HepG2 (cell line): ENCODE measurements around the gene MFSD12. TPM values are rescaled to one million over a fixed set of nuclear protein-coding genes. Genes with fewer than 3 reads are reported as not detected.

Source experiments
- ATAD3A ChIP-seq: sonication (generic); formaldehyde crosslinking; IDR thresholded peaks from 2 replicates; pipeline ENCODE4 v1.4.0; 2020; ENCODE audit warnings: missing genetic modification reagents
- CEBPG ChIP-seq: IDR thresholded peaks from 2 replicates; pipeline ENCODE4 v1.6.1; 2016
- DNMT1 ChIP-seq: sonication (generic); formaldehyde crosslinking; IDR thresholded peaks from 2 replicates; pipeline ENCODE4 v1.5.1; 2020; ENCODE audit warnings: mild to moderate bottlenecking, missing genetic modification reagents
- KDM2A ChIP-seq: sonication (generic); formaldehyde crosslinking; IDR thresholded peaks from 2 replicates; pipeline ENCODE4 v1.4.0; 2020; ENCODE audit warnings: low read depth, missing genetic modification reagents, borderline replicate concordance
- KLF15 ChIP-seq: sonication (generic); formaldehyde crosslinking; IDR thresholded peaks from 2 replicates; pipeline ENCODE4 v1.8.1; 2023; ENCODE audit warnings: borderline replicate concordance, mild to moderate bottlenecking, inconsistent platforms, missing genetic modification reagents, mixed read lengths
- MTF2 ChIP-seq: sonication (generic); formaldehyde crosslinking; IDR thresholded peaks from 2 replicates; pipeline ENCODE4 v1.5.0; 2020; ENCODE audit warnings: missing genetic modification reagents, borderline replicate concordance
- SETDB1 ChIP-seq: sonication (generic); formaldehyde crosslinking; IDR thresholded peaks from 2 replicates; pipeline ENCODE4 v1.5.1; 2020; ENCODE audit warnings: missing genetic modification reagents, mild to moderate bottlenecking, borderline replicate concordance
- TARDBP ChIP-seq: sonication (generic); formaldehyde crosslinking; IDR thresholded peaks from 2 replicates; pipeline ENCODE4 v1.8.0; 2022; ENCODE audit warnings: mild to moderate bottlenecking, missing genetic modification reagents
- TBL1XR1 ChIP-seq: fragments of 150-350 bp; IDR thresholded peaks from 2 replicates; pipeline ENCODE4 v1.6.1; 2014; ENCODE audit warnings: borderline replicate concordance, low read length; ENCODE audit not compliant: partially characterized antibody
- ZFP37 ChIP-seq: sonication (generic); formaldehyde crosslinking; IDR thresholded peaks from 2 replicates; pipeline ENCODE4 v1.4.0; 2020; ENCODE audit warnings: missing genetic modification reagents, borderline replicate concordance
- ZNF354B ChIP-seq: sonication (generic); formaldehyde crosslinking; IDR thresholded peaks from 2 replicates; pipeline ENCODE4 v1.8.0; 2022; ENCODE audit warnings: mild to moderate bottlenecking, missing genetic modification reagents
- ZNF883 ChIP-seq: sonication (generic); formaldehyde crosslinking; IDR thresholded peaks from 2 replicates; pipeline ENCODE4 v1.5.1; 2020; ENCODE audit warnings: mild to moderate bottlenecking, missing genetic modification reagents; ENCODE audit errors: not compliant biosample characterization
- polyA plus RNA-seq, 8 experiments: library from polyadenylated mRNA; depleted of rRNA in 3 of 8; stranded (reverse) in 7 of 8; unstranded in 1 of 8; fragments of >200 nt; fragmentation: Illumina TruSeq in 4 of 8; extraction: Trizol in 4 of 8; gene quantifications; 2 replicates each; pipeline versions ENCODE4 v1.2.1 to v1.2.3, GENCODE V29; 2011 to 2016; ENCODE audit warnings: low read depth in 4 of 8, missing spikeins in 1 of 8, mixed read lengths in 1 of 8; ENCODE audit not compliant: insufficient read depth in 1 of 8
- total RNA-seq, 5 experiments: library from RNA; depleted of rRNA; stranded (reverse); fragments of >200 nt; fragmentation: Illumina TruSeq; extraction: Trizol; gene quantifications; 2 replicates each; pipeline ENCODE4 v1.2.3, GENCODE V29; 2016; ENCODE audit warnings: low read depth in 1 of 5
- TF ChIP-seq, protein P1 (sequence below): sonication (generic); formaldehyde crosslinking; IDR thresholded peaks from 2 replicates; pipeline ENCODE4 v1.8.1; 2022; ENCODE audit warnings: mild to moderate bottlenecking, missing genetic modification reagents
- TF ChIP-seq, protein P2 (sequence below): sonication (generic); formaldehyde crosslinking; IDR thresholded peaks from 2 replicates; pipeline ENCODE4 v1.5.1; 2020; ENCODE audit warnings: mild to moderate bottlenecking, moderate library complexity, missing genetic modification reagents
- TF ChIP-seq, protein P3 (sequence below): IDR thresholded peaks from 2 replicates; pipeline ENCODE4 v1.6.1; 2016; ENCODE audit warnings: mild to moderate bottlenecking
- TF ChIP-seq, protein P4 (sequence below): sonication (generic); formaldehyde crosslinking; IDR thresholded peaks from 2 replicates; pipeline ENCODE4 v1.5.0; 2020; ENCODE audit warnings: mild to moderate bottlenecking, missing genetic modification reagents
- TF ChIP-seq, protein P5 (sequence below): sonication (generic); formaldehyde crosslinking; IDR thresholded peaks from 2 replicates; pipeline ENCODE4 v1.5.1; 2020; ENCODE audit warnings: missing genetic modification reagents, mild to moderate bottlenecking, borderline replicate concordance

The MFSD12 gene
- total and polyA plus RNA-seq, 2 of the 13 experiments (the other 11 are each of a cell fraction or from before 2014, with no cell fraction given) = 27.2 to 29.1 TPM

DNA sequence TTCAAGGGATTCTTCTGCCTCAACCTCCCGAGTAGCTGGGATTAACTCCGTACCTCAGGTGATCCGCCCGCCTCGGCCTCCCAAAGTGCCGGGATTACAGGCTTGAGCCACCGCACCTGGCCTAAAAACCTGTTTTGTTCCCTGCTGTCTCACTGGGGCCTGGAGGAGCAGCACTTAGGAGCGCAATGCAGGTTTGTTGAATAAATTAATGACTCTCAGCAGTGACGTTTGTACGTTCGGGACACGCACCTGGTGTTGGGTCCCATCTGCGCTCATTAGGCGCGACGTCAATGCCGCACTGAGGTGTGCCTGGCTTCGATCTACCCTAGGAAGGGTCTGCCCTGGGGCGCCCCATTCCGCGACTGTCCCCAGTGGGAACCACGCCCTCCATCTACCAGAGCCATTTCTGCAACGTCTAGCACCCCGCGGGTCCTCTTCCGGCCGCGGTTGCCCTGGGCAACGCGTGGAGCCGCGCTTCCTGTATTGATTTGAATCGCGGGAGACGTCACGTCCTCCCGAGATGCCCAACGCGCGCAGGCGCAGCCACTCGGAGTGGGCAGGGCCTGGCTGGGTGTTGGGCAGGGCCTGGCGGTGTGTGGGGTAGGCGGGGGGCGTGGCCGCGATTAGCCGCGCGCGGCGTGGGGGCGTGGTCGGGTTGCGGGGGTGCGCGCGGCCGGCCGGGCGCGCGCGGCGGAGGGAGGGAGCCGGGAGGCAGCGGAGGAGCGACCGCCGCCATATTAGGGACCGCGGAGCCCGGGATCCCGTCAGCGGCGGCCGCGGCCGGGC is 51.6 kb downstream of the MFSD12 start, which contains the start of gene FZR1 (continued):
- TF ChIP-seq, protein P1, sequence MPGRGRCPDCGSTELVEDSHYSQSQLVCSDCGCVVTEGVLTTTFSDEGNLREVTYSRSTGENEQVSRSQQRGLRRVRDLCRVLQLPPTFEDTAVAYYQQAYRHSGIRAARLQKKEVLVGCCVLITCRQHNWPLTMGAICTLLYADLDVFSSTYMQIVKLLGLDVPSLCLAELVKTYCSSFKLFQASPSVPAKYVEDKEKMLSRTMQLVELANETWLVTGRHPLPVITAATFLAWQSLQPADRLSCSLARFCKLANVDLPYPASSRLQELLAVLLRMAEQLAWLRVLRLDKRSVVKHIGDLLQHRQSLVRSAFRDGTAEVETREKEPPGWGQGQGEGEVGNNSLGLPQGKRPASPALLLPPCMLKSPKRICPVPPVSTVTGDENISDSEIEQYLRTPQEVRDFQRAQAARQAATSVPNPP (CRISPR knock-in tag) = no peak
- no peak for TF ChIP-seq TBL1XR1
- TF ChIP-seq ZNF354B (CRISPR knock-in tag) = no peak
- TF ChIP-seq, protein P2, sequence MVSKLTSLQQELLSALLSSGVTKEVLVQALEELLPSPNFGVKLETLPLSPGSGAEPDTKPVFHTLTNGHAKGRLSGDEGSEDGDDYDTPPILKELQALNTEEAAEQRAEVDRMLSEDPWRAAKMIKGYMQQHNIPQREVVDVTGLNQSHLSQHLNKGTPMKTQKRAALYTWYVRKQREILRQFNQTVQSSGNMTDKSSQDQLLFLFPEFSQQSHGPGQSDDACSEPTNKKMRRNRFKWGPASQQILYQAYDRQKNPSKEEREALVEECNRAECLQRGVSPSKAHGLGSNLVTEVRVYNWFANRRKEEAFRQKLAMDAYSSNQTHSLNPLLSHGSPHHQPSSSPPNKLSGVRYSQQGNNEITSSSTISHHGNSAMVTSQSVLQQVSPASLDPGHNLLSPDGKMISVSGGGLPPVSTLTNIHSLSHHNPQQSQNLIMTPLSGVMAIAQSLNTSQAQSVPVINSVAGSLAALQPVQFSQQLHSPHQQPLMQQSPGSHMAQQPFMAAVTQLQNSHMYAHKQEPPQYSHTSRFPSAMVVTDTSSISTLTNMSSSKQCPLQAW (CRISPR knock-in tag) = peak; percentile 69; the same call in 1 of the 2 replicates
- TF ChIP-seq CEBPG = 0 out of 2 replicates have a peak, but pooled peaks have one; percentile 2
- peak; percentile 36; the same call in 1 of the 2 replicates for TF ChIP-seq TARDBP (CRISPR knock-in tag)
- peak; percentile 64 for TF ChIP-seq ZNF883 (CRISPR knock-in tag)
- no peak for TF ChIP-seq SETDB1 (CRISPR knock-in tag)
- TF ChIP-seq, protein P3, sequence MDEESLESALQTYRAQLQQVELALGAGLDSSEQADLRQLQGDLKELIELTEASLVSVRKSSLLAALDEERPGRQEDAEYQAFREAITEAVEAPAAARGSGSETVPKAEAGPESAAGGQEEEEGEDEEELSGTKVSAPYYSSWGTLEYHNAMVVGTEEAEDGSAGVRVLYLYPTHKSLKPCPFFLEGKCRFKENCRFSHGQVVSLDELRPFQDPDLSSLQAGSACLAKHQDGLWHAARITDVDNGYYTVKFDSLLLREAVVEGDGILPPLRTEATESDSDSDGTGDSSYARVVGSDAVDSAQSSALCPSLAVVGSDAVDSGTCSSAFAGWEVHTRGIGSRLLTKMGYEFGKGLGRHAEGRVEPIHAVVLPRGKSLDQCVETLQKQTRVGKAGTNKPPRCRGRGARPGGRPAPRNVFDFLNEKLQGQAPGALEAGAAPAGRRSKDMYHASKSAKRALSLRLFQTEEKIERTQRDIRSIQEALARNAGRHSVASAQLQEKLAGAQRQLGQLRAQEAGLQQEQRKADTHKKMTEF (CRISPR knock-in tag) = peak; percentile 67
- TF ChIP-seq, protein P4, sequence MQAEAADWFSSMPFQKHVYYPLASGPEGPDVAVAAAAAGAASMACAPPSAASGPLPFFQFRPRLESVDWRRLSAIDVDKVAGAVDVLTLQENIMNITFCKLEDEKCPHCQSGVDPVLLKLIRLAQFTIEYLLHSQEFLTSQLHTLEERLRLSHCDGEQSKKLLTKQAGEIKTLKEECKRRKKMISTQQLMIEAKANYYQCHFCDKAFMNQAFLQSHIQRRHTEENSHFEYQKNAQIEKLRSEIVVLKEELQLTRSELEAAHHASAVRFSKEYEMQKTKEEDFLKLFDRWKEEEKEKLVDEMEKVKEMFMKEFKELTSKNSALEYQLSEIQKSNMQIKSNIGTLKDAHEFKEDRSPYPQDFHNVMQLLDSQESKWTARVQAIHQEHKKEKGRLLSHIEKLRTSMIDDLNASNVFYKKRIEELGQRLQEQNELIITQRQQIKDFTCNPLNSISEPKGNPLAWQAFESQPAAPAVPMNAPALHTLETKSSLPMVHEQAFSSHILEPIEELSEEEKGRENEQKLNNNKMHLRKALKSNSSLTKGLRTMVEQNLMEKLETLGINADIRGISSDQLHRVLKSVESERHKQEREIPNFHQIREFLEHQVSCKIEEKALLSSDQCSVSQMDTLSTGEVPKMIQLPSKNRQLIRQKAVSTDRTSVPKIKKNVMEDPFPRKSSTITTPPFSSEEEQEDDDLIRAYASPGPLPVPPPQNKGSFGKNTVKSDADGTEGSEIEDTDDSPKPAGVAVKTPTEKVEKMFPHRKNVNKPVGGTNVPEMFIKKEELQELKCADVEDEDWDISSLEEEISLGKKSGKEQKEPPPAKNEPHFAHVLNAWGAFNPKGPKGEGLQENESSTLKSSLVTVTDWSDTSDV = 0 out of 2 replicates have a peak, but pooled peaks have one; percentile 25
- TF ChIP-seq DNMT1 (CRISPR knock-in tag) = peak; percentile 77; the same call in 1 of the 2 replicates
- no peak for TF ChIP-seq KLF15
- peak; percentile 87 for TF ChIP-seq KDM2A (CRISPR knock-in tag)
- TF ChIP-seq, protein P5, sequence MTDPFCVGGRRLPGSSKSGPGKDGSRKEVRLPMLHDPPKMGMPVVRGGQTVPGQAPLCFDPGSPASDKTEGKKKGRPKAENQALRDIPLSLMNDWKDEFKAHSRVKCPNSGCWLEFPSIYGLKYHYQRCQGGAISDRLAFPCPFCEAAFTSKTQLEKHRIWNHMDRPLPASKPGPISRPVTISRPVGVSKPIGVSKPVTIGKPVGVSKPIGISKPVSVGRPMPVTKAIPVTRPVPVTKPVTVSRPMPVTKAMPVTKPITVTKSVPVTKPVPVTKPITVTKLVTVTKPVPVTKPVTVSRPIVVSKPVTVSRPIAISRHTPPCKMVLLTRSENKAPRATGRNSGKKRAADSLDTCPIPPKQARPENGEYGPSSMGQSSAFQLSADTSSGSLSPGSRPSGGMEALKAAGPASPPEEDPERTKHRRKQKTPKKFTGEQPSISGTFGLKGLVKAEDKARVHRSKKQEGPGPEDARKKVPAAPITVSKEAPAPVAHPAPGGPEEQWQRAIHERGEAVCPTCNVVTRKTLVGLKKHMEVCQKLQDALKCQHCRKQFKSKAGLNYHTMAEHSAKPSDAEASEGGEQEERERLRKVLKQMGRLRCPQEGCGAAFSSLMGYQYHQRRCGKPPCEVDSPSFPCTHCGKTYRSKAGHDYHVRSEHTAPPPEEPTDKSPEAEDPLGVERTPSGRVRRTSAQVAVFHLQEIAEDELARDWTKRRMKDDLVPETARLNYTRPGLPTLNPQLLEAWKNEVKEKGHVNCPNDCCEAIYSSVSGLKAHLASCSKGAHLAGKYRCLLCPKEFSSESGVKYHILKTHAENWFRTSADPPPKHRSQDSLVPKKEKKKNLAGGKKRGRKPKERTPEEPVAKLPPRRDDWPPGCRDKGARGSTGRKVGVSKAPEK = no peak
- no peak for TF ChIP-seq ATAD3A
- no peak for TF ChIP-seq MTF2
- no peak for TF ChIP-seq ZFP37 (CRISPR knock-in tag)
